ENCODE data around the gene NUDT21.

The NUDT21 gene

DNA sequence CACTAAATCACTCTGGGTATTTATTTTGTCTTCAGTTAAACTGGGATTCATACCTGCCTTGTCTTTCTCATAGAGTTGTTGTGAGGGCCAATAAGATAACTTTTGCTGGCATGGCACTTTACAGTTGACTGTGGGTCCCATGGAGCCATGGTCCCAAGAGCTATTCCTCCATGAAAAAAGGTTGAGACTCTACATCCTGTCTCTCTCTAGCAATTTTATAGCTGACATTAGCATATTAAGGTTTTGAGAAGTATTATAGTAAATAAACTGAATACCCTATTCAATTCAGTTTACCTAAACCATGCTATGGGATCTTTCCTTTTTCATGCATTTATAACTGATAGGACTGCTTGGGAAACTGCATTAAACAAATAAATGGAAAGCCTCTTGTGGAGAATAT is 17.7 kb upstream of the NUDT21 start:
- H3K9me3 ChIP-seq (ENCODE audit: control insufficient read depth, insufficient read depth, low read length) = no peaks in the 10 kb centered on the region
- no peaks in the 10 kb centered on the region for H3K27me3 ChIP-seq (ENCODE audit: control insufficient read depth, low read length)
- H3K9me2 ChIP-seq (replicated peaks; ENCODE audit: control insufficient read depth, low read length) = no peaks in the 10 kb centered on the region
- H4K20me1 ChIP-seq (ENCODE audit: control insufficient read depth, insufficient read depth, low read depth, low read length) = no peaks in the 10 kb centered on the region
- H3K4me2 ChIP-seq (ENCODE audit: low read length) = no peak overlapping the region
- H3K4me1 ChIP-seq (ENCODE audit: control insufficient read depth, low read length) = no peaks in the 10 kb centered on the region
- no peaks in the 10 kb centered on the region for H3F3A ChIP-seq (ENCODE audit: control insufficient read depth, insufficient read depth)
- H3K36me3 ChIP-seq (ENCODE audit: control insufficient read depth, low read length) = peaks cover 96% of the 10 kb centered on the region
- H3K27ac ChIP-seq (ENCODE audit: low read depth, low read length) = no peak overlapping the region
- H3K4me3 ChIP-seq (ENCODE audit: low read length) = no peak overlapping the region
- no peaks in the 10 kb centered on the region for H3K79me2 ChIP-seq (ENCODE audit: control insufficient read depth, low read length)
- TF ChIP-seq, protein P1, sequence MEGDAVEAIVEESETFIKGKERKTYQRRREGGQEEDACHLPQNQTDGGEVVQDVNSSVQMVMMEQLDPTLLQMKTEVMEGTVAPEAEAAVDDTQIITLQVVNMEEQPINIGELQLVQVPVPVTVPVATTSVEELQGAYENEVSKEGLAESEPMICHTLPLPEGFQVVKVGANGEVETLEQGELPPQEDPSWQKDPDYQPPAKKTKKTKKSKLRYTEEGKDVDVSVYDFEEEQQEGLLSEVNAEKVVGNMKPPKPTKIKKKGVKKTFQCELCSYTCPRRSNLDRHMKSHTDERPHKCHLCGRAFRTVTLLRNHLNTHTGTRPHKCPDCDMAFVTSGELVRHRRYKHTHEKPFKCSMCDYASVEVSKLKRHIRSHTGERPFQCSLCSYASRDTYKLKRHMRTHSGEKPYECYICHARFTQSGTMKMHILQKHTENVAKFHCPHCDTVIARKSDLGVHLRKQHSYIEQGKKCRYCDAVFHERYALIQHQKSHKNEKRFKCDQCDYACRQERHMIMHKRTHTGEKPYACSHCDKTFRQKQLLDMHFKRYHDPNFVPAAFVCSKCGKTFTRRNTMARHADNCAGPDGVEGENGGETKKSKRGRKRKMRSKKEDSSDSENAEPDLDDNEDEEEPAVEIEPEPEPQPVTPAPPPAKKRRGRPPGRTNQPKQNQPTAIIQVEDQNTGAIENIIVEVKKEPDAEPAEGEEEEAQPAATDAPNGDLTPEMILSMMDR (IDR thresholded peaks at IDR 0.05; ENCODE audit: low read depth, low read length, poor library complexity, severe bottlenecking) = no peak
- TF ChIP-seq EZH2phosphoT487 (IDR thresholded peaks at IDR 0.05; ENCODE audit: borderline replicate concordance, low read length) = no peak

GRCh38 chr16:56466344-56466743 is 15.2 kb upstream of the NUDT21 start:
- TF ChIP-seq EZH2phosphoT487 (IDR thresholded peaks at IDR 0.05; ENCODE audit: borderline replicate concordance, low read length) = no peak
- TF ChIP-seq, protein P1 (IDR thresholded peaks at IDR 0.05; ENCODE audit: low read depth, low read length, poor library complexity, severe bottlenecking) = no peak
- Histone ChIP-seq H3K36me3 (ENCODE audit: control insufficient read depth, low read length) (peaks cover 91% of the 10 kb centered on the region), H3K4me1 (ENCODE audit: control insufficient read depth, low read length) (no peaks in the 10 kb centered on the region), H3K9me3 (ENCODE audit: control insufficient read depth, insufficient read depth, low read length) (no peaks in the 10 kb centered on the region), H3K27me3 (ENCODE audit: control insufficient read depth, low read length) (no peaks in the 10 kb centered on the region), H3K9me2 (replicated peaks; ENCODE audit: control insufficient read depth, low read length) (no peaks in the 10 kb centered on the region), H3K4me2 (ENCODE audit: low read length) (no peak overlapping the region), H3F3A (ENCODE audit: control insufficient read depth, insufficient read depth) (no peaks in the 10 kb centered on the region), H3K27ac (ENCODE audit: low read depth, low read length) (no peak overlapping the region), H3K79me2 (ENCODE audit: control insufficient read depth, low read length) (no peaks in the 10 kb centered on the region), H3K4me3 (ENCODE audit: low read length) (no peak overlapping the region), H4K20me1 (ENCODE audit: control insufficient read depth, insufficient read depth, low read depth, low read length) (no peaks in the 10 kb centered on the region)

DNA sequence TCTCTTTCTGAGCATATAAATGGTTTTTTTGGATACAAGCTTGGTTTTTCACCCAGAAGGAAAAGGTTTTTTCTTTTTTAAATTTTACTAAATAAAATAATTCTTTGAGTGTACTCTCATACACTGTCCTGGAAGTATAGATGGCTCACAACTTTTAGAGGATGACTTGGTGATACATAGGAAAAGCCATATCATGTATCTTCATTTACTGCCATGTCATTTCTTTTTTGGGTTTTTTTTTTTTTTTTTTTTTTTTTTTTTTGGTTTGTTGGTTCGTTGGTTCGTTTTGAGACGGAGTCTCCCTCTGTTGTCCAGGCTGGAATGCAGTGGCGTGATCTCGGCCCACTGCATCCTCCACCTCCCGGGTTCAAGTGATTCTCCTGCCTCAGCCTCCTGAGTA is 12.0 kb upstream of the NUDT21 start:
- peaks cover 87% of the 10 kb centered on the region for H3K36me3 ChIP-seq (ENCODE audit: control insufficient read depth, low read length)

More for the DNA sequence above, 12.0 kb upstream of the NUDT21 start:
- Histone ChIP-seq H3K4me2 (ENCODE audit: low read length) (no peak overlapping the region), H3K9me3 (ENCODE audit: control insufficient read depth, insufficient read depth, low read length) (no peaks in the 10 kb centered on the region), H3K9me2 (replicated peaks; ENCODE audit: control insufficient read depth, low read length) (no peaks in the 10 kb centered on the region), H3K4me1 (ENCODE audit: control insufficient read depth, low read length) (no peaks in the 10 kb centered on the region), H3K4me3 (ENCODE audit: low read length) (no peak overlapping the region), H4K20me1 (ENCODE audit: control insufficient read depth, insufficient read depth, low read depth, low read length) (no peaks in the 10 kb centered on the region; the same call in 1 of the 2 replicates), H3K79me2 (ENCODE audit: control insufficient read depth, low read length) (peaks cover 3% of the 10 kb centered on the region; the same call in 1 of the 2 replicates), H3K27ac (ENCODE audit: low read depth, low read length) (no peak overlapping the region), H3K27me3 (ENCODE audit: control insufficient read depth, low read length) (no peaks in the 10 kb centered on the region), H3F3A (ENCODE audit: control insufficient read depth, insufficient read depth) (no peaks in the 10 kb centered on the region)
- no peak for TF ChIP-seq EZH2phosphoT487 (IDR thresholded peaks at IDR 0.05; ENCODE audit: borderline replicate concordance, low read length)
- TF ChIP-seq, protein P1 (IDR thresholded peaks at IDR 0.05; ENCODE audit: low read depth, low read length, poor library complexity, severe bottlenecking) = no peak

Measured in DOHH2 (cell line).